GM06990 (cell line): ENCODE measurements around the gene TNNI3.
A peak's percentile ranks its signal among the peaks of the same experiment; 100 is the strongest.
"Not testable (repeated sequence)": the region's sequence is repeated elsewhere in the genome, so short reads cannot be mapped to it uniquely, and the experiment has no call there.

Experiments used
- DNase-seq: peaks from one replicate; pipeline ENCODE4 v3.0.0-alpha.2; 2011; ENCODE audit not compliant: insufficient read length; ENCODE audit errors: extremely low read depth
- H3K27me3 ChIP-seq: replicated peaks from 2 replicates; pipeline ENCODE4 v1.6.0; 2011; ENCODE audit warnings: low read length; ENCODE audit not compliant: control insufficient read depth, insufficient read depth
- H3K36me3 ChIP-seq: 2 replicates; pipeline ENCODE4 v1.5.1; 2011; ENCODE audit warnings: low read length; ENCODE audit not compliant: control insufficient read depth, insufficient read depth
- H3K4me3 ChIP-seq: replicated peaks from 2 replicates; pipeline ENCODE4 v1.5.1; 2011; ENCODE audit warnings: low read depth, mild to moderate bottlenecking, control low read depth, low read length
- CTCF ChIP-seq: IDR thresholded peaks from 2 replicates; pipeline ENCODE4 v1.5.1; 2011; ENCODE audit warnings: low read length, control low read depth, mild to moderate bottlenecking, inconsistent platforms; ENCODE audit not compliant: insufficient read depth, poor library complexity, severe bottlenecking

The TNNI3 gene

GRCh38 chr19:55112777-55113569 is 44.6 kb downstream of the TNNI3 start:
- no peak for DNase-seq
- Histone ChIP-seq H3K4me3 (no peak overlapping the region), H3K36me3 (peaks cover 4% of the 10 kb centered on the region), H3K27me3 (no peaks in the 10 kb centered on the region)
- peak; percentile 21 for TF ChIP-seq CTCF

GRCh38 chr19:55112246-55112776 is 45.2 kb downstream of the TNNI3 start:
- no peak for TF ChIP-seq CTCF
- H3K4me3 ChIP-seq, result no peak overlapping the region
- H3K36me3 ChIP-seq, result peaks cover 4% of the 10 kb centered on the region
- no peaks in the 10 kb centered on the region for H3K27me3 ChIP-seq
- DNase-seq, result no peak

- Histone ChIP-seq H3K36me3 (peaks cover 4% of the 10 kb centered on the region), H3K27me3 (no peaks in the 10 kb centered on the region), H3K4me3 (no peak overlapping the region)
- no peak for DNase-seq
- TF ChIP-seq CTCF, result no peak
These were observed 46.2 kb downstream of the TNNI3 start for GRCh38 chr19:55111238-55111831.

GRCh38 chr19:55109527-55110291 is 47.8 kb downstream of the TNNI3 start:
- Histone ChIP-seq H3K36me3 (peaks cover 4% of the 10 kb centered on the region), H3K4me3 (no peak overlapping the region), H3K27me3 (no peaks in the 10 kb centered on the region)
- DNase-seq, result no peak
- no peak for TF ChIP-seq CTCF

GRCh38 chr19:55107252-55107651 is 50.3 kb downstream of the TNNI3 start:
- H3K36me3 ChIP-seq, H3K27me3 ChIP-seq, H3K4me3 ChIP-seq, DNase-seq: not testable (repeated sequence)

- no peak for DNase-seq
- peaks cover 3% of the 10 kb centered on the region for H3K36me3 ChIP-seq
- no peak overlapping the region for H3K4me3 ChIP-seq
- no peaks in the 10 kb centered on the region for H3K27me3 ChIP-seq
- TF ChIP-seq CTCF, result no peak
These were observed 50.9 kb downstream of the TNNI3 start for GRCh38 chr19:55106591-55106990.
